HG03139 (cell line): ENCODE measurements around the gene NUAK2.
A peak's percentile ranks its signal among the peaks of the same experiment; 100 is the strongest.

ENCODE experiments used
- ATAC-seq: cut with Tn5 transposase; IDR thresholded peaks from one replicate; pipeline ENCODE4 v1.9.1; 2021; ENCODE audit not compliant: unreplicated experiment

The NUAK2 gene

GRCh38 chr1:205275916-205276688, 45.4 kb downstream of the NUAK2 start:
- no peak for ATAC-seq

GRCh38 chr1:205275133-205275532, 46.4 kb downstream of the NUAK2 start:
- ATAC-seq = no peak

DNA sequence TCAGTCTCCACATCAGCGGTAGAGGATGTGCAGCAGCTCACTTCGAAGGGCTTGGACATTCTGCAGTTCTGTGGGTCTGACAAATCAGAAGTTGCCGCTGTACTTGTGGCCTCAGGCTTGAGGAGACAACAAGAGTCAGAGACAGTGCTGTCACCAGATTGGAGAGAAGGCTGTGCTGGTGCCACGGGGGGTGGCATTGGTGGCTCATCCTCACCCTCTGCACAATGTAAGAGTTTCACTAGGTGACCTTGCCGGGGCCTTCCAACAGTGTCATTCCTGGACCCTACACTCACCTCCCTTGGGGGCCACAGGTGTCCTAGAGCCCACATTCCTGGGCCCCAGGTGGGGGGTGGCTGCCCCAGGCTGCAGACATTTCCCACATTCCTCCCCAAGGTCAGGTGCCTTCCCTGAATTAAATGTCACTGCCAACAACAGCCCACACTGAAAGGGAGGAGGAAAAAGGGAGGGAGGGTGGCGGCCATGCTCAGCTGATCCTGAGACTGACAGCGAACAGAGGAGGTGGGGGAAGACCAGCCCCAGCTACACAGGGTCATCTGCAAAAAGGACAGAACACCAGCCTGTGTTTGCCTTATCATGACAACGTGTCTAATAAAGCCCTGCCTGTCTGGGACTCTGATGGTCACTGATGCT, 47.4 kb downstream of the NUAK2 start:
- ATAC-seq = no peak

GRCh38 chr1:205273551-205273982, 48.0 kb downstream of the NUAK2 start:
- ATAC-seq = peak; percentile 58

- ATAC-seq = no peak
Observed at GRCh38 chr1:205272536-205272935, 49.0 kb downstream of the NUAK2 start.

DNA sequence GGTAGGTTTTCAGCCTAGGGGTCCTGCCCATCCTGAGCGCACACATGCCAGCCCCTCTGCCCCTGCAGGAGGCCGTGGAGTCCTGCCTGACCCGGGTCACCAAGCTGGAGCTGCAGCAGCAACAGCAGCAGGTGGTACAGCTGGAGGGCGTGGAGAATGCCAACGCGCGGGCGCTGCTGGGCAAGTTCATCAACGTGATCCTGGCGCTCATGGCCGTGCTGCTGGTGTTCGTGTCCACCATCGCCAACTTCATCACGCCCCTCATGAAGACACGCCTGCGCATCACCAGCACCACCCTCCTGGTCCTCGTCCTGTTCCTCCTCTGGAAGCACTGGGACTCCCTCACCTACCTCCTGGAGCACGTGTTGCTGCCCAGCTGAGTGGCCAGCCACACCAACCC, 49.8 kb downstream of the NUAK2 start:
- ATAC-seq = no peak

- ATAC-seq = no peak
Observed at GRCh38 chr1:205271277-205271676, 50.3 kb downstream of the NUAK2 start.

DNA sequence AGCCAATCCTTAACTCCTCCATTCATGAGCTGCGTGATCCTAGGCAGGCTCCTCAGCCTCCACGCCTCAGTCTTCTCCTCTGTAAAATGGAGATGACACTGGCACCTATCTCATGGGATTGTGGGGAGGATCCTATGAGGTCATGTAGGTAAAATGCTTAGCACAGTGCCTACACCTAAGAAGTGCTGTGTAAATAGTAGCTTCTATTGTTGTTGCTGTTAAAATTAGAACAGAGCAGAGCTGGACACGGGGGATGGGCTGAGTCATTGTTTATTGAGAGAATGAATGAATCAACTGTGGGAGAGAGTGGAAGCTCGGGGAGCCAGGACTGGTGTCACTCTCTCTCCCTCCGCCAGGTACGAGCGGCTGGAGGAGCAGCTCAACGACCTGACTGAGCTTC, 50.8 kb downstream of the NUAK2 start:
- ATAC-seq = no peak

DNA sequence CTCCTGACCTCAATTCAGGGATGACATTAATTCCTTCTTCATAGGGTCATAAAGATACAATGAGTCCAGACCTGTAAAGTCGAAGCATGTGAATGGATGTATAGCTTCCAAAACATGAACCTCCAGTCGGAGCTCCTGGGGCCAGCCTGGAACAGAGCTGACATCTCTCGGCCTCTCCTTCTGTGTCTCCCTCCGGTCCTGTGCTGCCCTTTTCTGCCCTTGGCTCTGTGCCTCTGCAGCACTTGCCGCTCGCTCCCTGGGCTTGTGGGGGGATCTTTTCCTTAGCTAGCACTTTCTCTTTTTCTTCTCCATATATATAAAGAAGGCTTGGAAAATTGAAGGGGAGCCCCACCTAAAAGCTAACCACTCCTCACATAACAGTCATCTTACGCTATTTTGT, 51.3 kb downstream of the NUAK2 start:
- ATAC-seq = no peak

DNA sequence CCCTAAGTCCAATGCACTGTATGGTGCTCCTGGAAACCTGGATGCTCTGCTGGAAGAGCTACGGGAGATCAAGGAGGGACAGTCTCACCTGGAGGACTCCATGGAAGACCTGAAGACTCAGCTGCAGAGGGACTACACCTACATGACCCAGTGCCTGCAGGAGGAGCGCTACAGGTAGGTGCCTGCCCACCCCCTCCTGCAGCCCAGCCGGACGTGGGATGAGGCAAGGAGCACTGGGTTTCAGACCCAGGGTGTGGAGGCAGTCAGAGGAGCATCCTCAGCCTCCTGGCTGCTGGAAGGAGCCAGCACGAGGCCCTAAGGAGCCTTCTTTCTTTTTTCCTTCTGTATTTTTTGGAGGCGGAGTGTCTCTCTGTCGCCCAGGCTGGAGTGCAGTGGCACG, 51.8 kb downstream of the NUAK2 start:
- no peak for ATAC-seq

- ATAC-seq = no peak
Observed at GRCh38 chr1:205268846-205269680, 52.5 kb downstream of the NUAK2 start.

- no peak for ATAC-seq
Observed at GRCh38 chr1:205267306-205267902, 54.1 kb downstream of the NUAK2 start.

DNA sequence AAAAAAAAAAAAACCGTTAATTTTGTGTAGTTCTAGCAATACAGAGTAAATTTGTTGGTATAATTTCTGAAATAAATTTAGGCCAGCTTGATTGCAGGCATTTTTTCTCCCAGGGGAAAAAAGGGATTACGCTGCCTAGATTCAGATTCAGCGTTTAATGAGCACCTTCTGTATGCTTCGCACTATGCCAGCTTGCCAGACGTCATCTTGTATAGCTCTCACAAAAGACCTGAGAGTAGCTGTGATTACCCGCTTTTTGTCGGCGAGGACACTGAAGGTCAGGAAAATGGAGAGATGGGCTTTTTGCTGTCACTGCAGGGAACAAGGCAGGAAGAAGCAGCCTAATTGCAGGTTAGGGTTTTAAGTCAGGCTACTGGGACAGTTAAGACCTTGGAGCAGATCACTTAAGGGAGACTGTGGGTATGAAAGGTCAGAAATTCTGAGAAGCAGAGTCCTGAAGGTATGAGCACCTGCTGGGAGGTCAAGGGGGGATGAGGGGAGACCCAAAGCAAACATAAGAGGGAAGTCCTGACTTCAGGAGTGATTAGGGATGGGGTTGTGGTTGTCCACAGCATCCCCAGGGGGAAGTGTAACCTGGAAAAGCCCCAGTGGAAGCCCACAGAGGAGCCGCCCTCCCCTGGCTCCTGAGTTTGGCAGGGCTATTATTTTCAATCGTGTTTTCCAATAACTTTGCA, 54.8 kb downstream of the NUAK2 start:
- ATAC-seq = no peak

DNA sequence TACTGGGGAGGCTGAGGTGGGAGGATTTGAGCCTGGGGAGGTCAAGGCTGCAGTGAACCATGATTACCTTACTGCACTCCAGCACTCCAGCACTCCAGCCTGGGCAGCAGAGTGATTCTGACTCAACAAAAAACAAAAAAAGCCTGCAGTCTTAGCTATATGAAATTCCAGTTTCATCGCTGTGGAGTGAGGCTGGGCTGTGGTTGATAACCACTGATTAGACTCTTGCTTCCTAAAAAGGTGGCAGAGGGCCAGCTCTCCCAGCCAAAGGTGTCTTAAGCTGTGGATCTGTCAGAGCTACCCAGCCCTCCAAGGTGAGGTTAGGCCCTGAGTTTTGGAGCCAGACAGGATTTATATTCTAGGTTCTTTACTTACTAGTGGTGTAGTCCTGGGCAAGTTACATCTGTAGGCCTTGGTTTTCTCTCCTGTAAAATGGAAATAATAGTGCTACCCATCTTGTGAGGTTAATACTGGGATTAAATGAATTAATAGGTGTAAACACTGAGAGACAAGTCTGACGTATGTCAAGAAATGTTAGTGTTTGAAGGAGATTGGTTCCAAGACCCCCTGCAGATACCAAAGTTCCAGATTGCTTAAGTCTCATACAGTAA, 57.9 kb downstream of the NUAK2 start:
- ATAC-seq = no peak

- no peak for ATAC-seq
Observed at GRCh38 chr1:205262731-205263171, 58.8 kb downstream of the NUAK2 start.

GRCh38 chr1:205261946-205262691, 59.4 kb downstream of the NUAK2 start:
- no peak for ATAC-seq

GRCh38 chr1:205260948-205261732, 60.4 kb downstream of the NUAK2 start:
- ATAC-seq = no peak

GRCh38 chr1:205259998-205260397, 61.5 kb downstream of the NUAK2 start:
- ATAC-seq = no peak

DNA sequence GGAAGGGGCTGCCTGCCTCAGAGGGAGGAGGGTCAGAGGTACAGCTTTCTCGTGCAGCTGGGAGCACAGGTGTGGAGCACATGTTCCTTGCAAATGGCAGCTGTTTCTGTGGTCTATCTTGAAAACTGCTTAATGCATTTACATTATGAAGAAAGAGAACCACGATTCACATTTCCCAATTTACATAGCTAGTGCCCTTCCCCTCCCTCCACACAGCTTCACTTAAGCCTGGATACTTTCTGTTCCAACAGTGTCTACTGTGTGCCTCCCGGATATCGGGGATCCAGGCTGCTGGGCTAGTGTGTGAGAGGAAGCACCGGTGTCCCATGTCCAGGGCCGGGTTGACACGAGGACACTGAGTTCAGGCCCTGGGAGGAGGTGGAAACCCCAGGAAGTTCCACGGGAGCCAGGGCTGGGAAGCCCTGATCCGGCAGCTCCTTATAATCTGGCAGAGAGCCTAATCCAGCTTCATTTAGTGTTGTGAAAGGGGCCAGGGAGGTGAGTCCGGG, 62.2 kb downstream of the NUAK2 start:
- ATAC-seq = no peak
